Fibroblast of mammary gland (primary cell): ENCODE data around the gene SIGLEC14.
"Not testable (repeated sequence)": the region's sequence is repeated elsewhere in the genome, so short reads cannot be mapped to it uniquely, and the experiment has no call there.

ENCODE experiments used
- DNase-seq: peaks from one replicate; pipeline ENCODE4 v3.0.0-alpha.2; 2010; ENCODE audit warnings: low read depth
- H3K4me3 ChIP-seq: 2 replicates; pipeline ENCODE4 v1.5.1; 2011; ENCODE audit warnings: low read depth, mild to moderate bottlenecking, low read length, moderate library complexity; ENCODE audit not compliant: control insufficient read depth
- TF ChIP-seq, protein P1 (sequence below): conservative IDR thresholded peaks from 2 replicates; pipeline ENCODE4 v1.5.1; 2011; ENCODE audit warnings: low read depth, low read length, inconsistent platforms; ENCODE audit not compliant: control insufficient read depth, insufficient read depth

The SIGLEC14 gene

DNA sequence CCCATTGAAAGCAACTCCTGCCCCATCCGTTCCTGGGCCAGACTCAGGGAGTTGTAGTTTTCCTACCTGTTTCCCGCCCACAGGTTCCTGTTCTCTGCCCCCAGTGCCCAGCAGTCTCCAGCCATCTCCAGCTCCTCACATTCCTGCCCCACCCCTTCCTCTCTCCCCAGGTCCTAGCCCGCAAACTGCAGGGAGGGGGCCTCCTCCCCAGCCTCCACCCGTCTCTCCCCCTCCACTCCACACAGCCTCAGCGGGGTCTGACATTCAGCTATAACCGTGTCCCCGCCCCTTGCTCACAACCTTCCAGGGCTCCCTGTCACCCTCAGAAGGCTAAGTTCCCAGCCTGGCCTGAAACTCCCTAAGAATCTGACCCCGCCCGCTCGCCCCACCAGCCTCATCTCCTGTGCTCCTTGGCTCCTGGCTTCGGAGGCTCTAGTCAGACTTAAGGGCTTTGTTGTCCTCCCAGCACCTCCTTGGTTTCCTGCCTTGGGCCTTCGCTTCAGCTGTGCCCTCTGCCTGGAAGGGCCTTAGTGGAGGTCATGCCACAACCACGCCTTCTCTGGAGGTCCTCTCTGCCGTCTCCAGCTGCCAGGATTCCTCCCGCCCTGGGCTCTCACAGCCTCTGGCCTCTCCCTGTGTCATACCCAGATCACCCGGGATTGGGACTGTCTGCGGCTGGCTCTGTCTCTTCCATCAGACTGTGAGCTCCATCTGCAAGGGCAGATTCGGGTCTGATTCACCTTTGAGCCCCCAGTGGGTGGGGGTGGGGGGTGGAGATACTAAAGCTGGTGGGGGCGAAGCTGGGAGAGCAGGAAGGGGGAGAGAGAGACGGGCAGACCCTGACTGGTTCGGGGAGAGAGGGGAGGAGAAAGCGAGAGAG lies 41.4 kb upstream of the SIGLEC14 start:
- peak; percentile 74 for DNase-seq
- peak overlapping the region; percentile 52 for H3K4me3 ChIP-seq
- TF ChIP-seq, protein P1, sequence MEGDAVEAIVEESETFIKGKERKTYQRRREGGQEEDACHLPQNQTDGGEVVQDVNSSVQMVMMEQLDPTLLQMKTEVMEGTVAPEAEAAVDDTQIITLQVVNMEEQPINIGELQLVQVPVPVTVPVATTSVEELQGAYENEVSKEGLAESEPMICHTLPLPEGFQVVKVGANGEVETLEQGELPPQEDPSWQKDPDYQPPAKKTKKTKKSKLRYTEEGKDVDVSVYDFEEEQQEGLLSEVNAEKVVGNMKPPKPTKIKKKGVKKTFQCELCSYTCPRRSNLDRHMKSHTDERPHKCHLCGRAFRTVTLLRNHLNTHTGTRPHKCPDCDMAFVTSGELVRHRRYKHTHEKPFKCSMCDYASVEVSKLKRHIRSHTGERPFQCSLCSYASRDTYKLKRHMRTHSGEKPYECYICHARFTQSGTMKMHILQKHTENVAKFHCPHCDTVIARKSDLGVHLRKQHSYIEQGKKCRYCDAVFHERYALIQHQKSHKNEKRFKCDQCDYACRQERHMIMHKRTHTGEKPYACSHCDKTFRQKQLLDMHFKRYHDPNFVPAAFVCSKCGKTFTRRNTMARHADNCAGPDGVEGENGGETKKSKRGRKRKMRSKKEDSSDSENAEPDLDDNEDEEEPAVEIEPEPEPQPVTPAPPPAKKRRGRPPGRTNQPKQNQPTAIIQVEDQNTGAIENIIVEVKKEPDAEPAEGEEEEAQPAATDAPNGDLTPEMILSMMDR = no peak

DNA sequence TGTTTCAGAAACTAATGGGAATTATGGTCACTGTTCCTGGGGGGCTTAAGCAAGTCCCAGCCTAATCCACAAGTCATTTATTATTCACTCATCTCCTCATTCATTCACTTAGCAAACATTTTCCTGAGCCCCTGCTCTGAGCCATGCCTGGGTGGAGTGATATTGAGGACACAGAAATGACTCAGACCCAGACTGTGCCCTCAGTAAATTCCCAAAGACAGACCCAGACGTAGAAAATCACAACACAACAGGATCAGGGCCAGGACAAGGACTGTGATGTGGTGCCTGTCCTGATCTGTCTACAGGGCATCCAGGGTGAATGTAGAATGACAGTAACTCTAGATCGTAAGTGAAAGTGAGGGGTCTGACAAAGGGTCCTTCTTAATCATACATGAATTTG lies 39.5 kb upstream of the SIGLEC14 start:
- TF ChIP-seq, protein P1 = no peak
- no peak for DNase-seq
- no peak overlapping the region for H3K4me3 ChIP-seq

DNA sequence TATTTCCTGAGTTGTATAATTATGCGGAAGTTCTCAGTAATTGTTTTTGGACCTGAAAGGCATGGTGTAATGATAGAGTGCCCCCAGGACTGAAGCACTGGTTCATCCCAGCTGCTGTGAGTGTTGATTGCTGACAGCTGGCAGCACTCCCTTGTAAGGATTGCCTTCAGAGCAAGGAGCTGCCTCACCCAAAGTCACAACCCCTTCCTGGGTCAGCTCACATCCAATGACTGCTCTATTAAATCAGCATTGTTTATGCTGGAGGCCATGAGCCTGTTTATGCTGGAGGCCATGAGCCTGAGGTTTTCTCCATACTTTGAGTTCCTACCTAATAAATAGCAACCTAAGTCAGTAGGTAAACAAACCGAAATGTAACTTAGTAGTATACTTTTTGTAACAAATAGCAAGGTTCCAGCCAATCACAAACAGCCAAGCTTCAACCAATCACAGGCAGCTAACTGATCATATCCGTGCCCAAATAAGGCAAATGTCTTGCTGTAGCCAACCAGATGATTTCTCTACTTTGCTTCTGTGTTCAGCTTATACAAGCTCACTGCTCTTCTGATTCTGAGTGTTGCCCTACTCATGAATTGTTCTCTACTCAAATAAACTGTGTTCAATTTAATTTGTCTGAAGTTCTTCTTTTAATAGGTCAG lies 34.8 kb upstream of the SIGLEC14 start:
- TF ChIP-seq, protein P1 = no peak
- H3K4me3 ChIP-seq = no peak overlapping the region
- DNase-seq = no peak

DNA sequence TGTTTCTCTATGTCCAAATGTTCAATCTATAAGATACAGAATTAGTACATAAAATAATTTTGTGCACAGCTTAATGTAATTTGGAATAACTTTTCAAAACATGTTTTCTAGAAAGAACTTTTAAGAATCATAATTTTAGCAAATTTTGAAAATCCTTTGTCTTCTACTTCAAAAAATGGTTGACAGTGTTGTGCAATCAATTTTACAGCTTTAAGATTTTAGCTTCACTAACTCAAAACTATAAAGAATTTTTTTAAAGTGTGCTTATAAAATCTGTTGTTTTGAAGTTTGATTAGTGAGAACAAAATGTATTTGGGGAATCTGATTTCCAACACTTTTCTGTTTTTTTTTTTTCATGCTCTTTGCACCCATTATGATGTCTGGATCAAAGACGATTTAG lies 33.8 kb upstream of the SIGLEC14 start:
- TF ChIP-seq, protein P1 = no peak
- H3K4me3 ChIP-seq = no peak overlapping the region
- DNase-seq = no peak

DNA sequence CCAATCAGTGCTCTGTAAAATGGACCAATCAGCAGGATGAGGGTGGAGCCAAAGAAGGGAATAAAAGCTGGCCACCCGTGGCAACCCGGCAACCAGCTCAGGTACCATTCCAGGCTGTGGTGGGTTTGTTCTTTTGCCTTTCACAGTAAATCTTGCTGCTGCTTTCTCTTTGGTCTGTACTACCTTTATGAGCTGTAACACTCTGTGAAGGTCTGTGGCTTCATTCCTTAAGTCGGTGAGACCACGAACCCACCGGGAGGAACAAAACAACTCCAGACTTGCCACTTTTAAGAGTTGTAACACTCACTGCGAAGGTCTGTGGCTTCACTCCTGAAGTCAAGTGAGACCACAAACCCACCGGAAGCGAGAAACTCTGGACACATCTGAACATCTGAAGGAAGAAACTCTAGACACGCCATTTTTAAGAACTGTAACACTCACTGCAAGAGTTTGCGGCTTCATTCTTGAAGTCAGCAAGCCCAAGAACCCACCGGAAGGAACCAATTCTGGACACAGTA lies 30.0 kb upstream of the SIGLEC14 start:
- TF ChIP-seq, protein P1 = no peak
- DNase-seq = no peak
- H3K4me3 ChIP-seq = no peak overlapping the region

DNA sequence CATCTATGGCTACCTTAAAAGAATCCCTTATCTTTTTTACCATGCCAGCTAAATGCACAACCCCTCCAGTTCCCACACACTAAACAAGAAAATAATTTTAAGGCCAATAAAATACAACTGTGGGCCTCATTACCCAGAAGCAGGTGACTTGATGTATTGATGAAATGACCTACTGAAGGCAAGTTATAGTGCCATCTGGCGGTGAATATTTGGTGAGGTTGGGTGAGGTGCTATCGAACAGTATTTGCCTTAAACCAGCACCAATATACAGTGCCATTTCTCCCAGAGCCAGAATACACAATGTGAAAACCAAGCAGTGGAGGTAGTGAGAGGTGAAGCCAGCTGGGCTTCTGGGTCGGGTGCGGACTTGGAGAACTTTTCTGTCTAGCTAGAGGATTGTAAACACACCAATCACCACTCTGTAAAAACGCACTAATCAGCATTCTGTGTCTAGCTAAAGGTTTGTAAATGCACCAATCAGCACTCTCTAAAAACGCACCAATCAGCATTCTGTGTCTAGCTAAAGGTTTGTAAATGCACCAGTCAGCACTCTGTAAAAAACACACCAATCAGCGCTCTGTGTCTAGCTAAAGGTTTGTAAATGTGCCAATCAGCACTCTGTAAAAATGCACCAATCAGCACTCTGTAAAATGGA lies 29.4 kb upstream of the SIGLEC14 start:
- peak; percentile 52 for DNase-seq
- TF ChIP-seq, protein P1 = peak; percentile 54
- not testable (repeated sequence) for H3K4me3 ChIP-seq
